GM12891 (cell line): ENCODE results near the gene TMEM30A.

Experiments used
- POLR2A ChIP-seq: IDR thresholded peaks from 2 replicates; pipeline ENCODE4 v1.6.1; 2011; ENCODE audit warnings: low read depth, low read length, control low read depth
- POLR2AphosphoS5 ChIP-seq: IDR thresholded peaks from 2 replicates; pipeline ENCODE4 v1.6.1; 2011; ENCODE audit warnings: low read depth, low read length, control low read depth
- POU2F2 ChIP-seq: IDR thresholded peaks from 2 replicates; pipeline ENCODE4 v1.6.1; 2011; ENCODE audit warnings: low read depth, mild to moderate bottlenecking, control low read depth, low read length, moderate library complexity

GRCh38 chr6:75209184-75209723 is 75.3 kb downstream of the TMEM30A start:
- TF ChIP-seq POLR2A: no peak
- no peak for TF ChIP-seq POLR2AphosphoS5
- TF ChIP-seq POU2F2: no peak
